ENCODE results near the gene NOVA1.

GRCh38 chr14:26404927-26405326 lies 192.9 kb downstream of the NOVA1 start:
- TF ChIP-seq TAF1 (conservative IDR thresholded peaks at IDR 0.05): no peak
- no peak for TF ChIP-seq YY1 (IDR thresholded peaks at IDR 0.05)
- TF ChIP-seq REST (IDR thresholded peaks at IDR 0.05): no peak
- TF ChIP-seq CTCF (IDR thresholded peaks at IDR 0.05; ENCODE audit: low read depth, low read length, missing input control): no peak
- TF ChIP-seq NR2F2 (IDR thresholded peaks at IDR 0.05): no peak
- no peak for TF ChIP-seq RAD21 (IDR thresholded peaks at IDR 0.05)
- no peak for TF ChIP-seq FOXA1 (IDR thresholded peaks at IDR 0.05)

Data from liver (tissue), 3 donors.